ENCODE results near the gene TMEM52. TPM values are rescaled to one million over a fixed set of nuclear protein-coding genes. Genes with fewer than 3 reads are reported as not detected.

TMEM52 gene
- total and polyA plus RNA-seq, 4 donors = 2.6 to 13.1 (median 3.0) TPM

GRCh38 chr1:1956586-1957532 lies 37.8 kb upstream of the TMEM52 start:
- Histone ChIP-seq H3K9me3 (ENCODE audit: control insufficient read depth in 4 of 4, low read length in 3 of 4) (no peaks in the 10 kb centered on the region), H3K36me3 (ENCODE audit: control insufficient read depth in 4 of 4, insufficient read depth in 3 of 4, low read depth in 1 of 4, low read length in 3 of 4) (no peaks in the 10 kb centered on the region), H3K27me3 (ENCODE audit: control insufficient read depth in 4 of 4, insufficient read depth in 4 of 4, low read length in 3 of 4) (no peaks in the 10 kb centered on the region), H3K4me3 (ENCODE audit: low read depth in 1 of 3, low read length in 3 of 3) (no peak overlapping the region), H3K4me1 (ENCODE audit: control insufficient read depth in 4 of 4, insufficient read depth in 4 of 4, low read length in 3 of 4) (no peaks in the 10 kb centered on the region), H3K27ac (ENCODE audit: low read depth in 1 of 2, low read length in 2 of 2) (no peak overlapping the region), H3K9ac (ENCODE audit: low read depth in 1 of 2, low read length in 2 of 2) (no peak overlapping the region)
- 90% methylated on average over 38 of the region's 38 CpGs for WGBS
- no peak for DNase-seq (ENCODE audit: low spot score)
- TF ChIP-seq RXRA (IDR thresholded peaks at IDR 0.05) (no peak), NR2F2 (IDR thresholded peaks at IDR 0.05) (no peak), FOXA1 (IDR thresholded peaks at IDR 0.05) (no peak), EGR1 (IDR thresholded peaks at IDR 0.05; ENCODE audit: low read depth in 2 of 2) (no peak), RAD21 (IDR thresholded peaks at IDR 0.05) (no peak), FOXA2 (IDR thresholded peaks at IDR 0.05) (no peak), YY1 (IDR thresholded peaks at IDR 0.05) (no peak), GABPA (IDR thresholded peaks at IDR 0.05 in 1 of 2, conservative IDR thresholded peaks at IDR 0.05 in 1 of 2) (no peak), MAX (IDR thresholded peaks at IDR 0.05) (no peak), HNF4A (conservative IDR thresholded peaks at IDR 0.05) (no peak), REST (IDR thresholded peaks at IDR 0.05) (no peak)

- Histone ChIP-seq H3K9ac (ENCODE audit: low read depth in 1 of 2, low read length in 2 of 2) (no peak overlapping the region), H3K4me3 (ENCODE audit: low read depth in 1 of 3, low read length in 3 of 3) (no peak overlapping the region), H3K4me1 (ENCODE audit: control insufficient read depth in 4 of 4, insufficient read depth in 4 of 4, low read length in 3 of 4) (no peaks in the 10 kb centered on the region), H3K27me3 (ENCODE audit: control insufficient read depth in 4 of 4, insufficient read depth in 4 of 4, low read length in 3 of 4) (no peaks in the 10 kb centered on the region), H3K36me3 (ENCODE audit: control insufficient read depth in 4 of 4, insufficient read depth in 3 of 4, low read depth in 1 of 4, low read length in 3 of 4) (no peaks in the 10 kb centered on the region), H3K9me3 (ENCODE audit: control insufficient read depth in 4 of 4, low read length in 3 of 4) (peaks cover 0 to 1% (median 0%) of the 10 kb centered on the region in 4 donors), H3K27ac (ENCODE audit: low read depth in 1 of 2, low read length in 2 of 2) (no peak overlapping the region)
- DNase-seq (ENCODE audit: low spot score) = no peak
- TF ChIP-seq NR2F2 (IDR thresholded peaks at IDR 0.05) (no peak), ATF3 (IDR thresholded peaks at IDR 0.05) (no peak), ZBTB33 (IDR thresholded peaks at IDR 0.05) (no peak), JUND (IDR thresholded peaks at IDR 0.05) (no peak), EGR1 (IDR thresholded peaks at IDR 0.05; ENCODE audit: low read depth in 2 of 2) (no peak), FOXA1 (IDR thresholded peaks at IDR 0.05) (no peak), HNF4A (conservative IDR thresholded peaks at IDR 0.05) (no peak), RAD21 (IDR thresholded peaks at IDR 0.05) (no peak), SP1 (IDR thresholded peaks at IDR 0.05) (no peak), GABPA (IDR thresholded peaks at IDR 0.05 in 1 of 2, conservative IDR thresholded peaks at IDR 0.05 in 1 of 2) (no peak), YY1 (IDR thresholded peaks at IDR 0.05) (no peak), FOXA2 (IDR thresholded peaks at IDR 0.05) (no peak), RXRA (IDR thresholded peaks at IDR 0.05) (no peak), TAF1 (conservative IDR thresholded peaks at IDR 0.05) (no peak), MAX (IDR thresholded peaks at IDR 0.05) (no peak), HNF4G (IDR thresholded peaks at IDR 0.05) (no peak), CTCF (IDR thresholded peaks at IDR 0.05; ENCODE audit: low read depth, low read length, missing input control) (no peak), REST (IDR thresholded peaks at IDR 0.05) (no peak)
- 87% methylated on average over 7 of the region's 7 CpGs for WGBS
Measured at GRCh38 chr1:1956101-1956500, 37.0 kb upstream of the TMEM52 start.
